ENCODE measurements around the gene PLA2G2F.
"Not testable (repeated sequence)": the region's sequence is repeated elsewhere in the genome, so short reads cannot be mapped to it uniquely, and the experiment has no call there.

Gene PLA2G2F

DNA sequence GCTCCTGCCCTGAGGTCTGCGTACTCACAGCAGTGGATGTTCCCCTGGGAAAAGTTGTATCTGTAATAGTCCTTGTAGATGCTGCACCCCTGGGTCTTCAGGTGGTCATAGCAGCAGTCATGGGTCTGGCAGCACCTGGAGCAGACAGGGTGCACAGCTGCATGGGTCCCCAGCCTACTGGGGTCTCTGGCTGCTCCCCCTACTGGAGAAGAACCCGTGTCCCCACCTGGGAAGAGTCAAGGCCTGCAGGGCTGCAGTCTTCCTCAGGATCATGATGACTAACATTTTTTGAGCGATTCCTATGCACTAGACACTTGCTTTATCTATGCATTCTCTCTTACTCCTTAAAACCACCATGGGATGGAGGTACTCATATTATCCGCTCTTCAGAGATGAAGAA is 23.6 kb upstream of the PLA2G2F start:
- no peak for DNase-seq

GRCh38 chr1:20115916-20116315 is 23.2 kb upstream of the PLA2G2F start:
- DNase-seq, result no peak

DNA sequence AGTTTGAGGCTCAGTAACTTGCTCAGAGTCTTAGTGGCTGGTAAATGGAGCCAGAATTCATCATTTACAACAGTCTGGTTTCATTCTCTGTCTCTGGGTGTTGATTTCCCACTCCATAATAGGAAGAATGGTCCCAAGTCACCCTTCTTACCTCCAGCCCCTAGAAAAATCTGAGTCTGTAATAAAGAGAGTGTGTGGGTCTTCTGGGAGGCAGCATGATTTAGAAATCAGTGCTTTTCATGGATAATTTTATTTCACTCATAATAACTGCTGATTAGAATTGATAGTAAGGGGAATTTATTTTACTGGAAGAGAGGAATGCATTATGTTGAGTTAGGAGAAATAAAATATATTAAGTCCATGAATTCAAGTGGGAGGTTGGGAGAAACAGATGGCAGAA is 21.9 kb upstream of the PLA2G2F start:
- no peak for DNase-seq

GRCh38 chr1:20119347-20119746 is 19.8 kb upstream of the PLA2G2F start, which contains the start of gene PLA2G2D:
TSS of gene PLA2G2D (minus strand) at chr1:20119536. CDS start at chr1:20119498, 38 bp downstream.
- DNase-seq, result no peak

- DNase-seq, result no peak
Measured at GRCh38 chr1:20120796-20121195, 18.3 kb upstream of the PLA2G2F start.

DNA sequence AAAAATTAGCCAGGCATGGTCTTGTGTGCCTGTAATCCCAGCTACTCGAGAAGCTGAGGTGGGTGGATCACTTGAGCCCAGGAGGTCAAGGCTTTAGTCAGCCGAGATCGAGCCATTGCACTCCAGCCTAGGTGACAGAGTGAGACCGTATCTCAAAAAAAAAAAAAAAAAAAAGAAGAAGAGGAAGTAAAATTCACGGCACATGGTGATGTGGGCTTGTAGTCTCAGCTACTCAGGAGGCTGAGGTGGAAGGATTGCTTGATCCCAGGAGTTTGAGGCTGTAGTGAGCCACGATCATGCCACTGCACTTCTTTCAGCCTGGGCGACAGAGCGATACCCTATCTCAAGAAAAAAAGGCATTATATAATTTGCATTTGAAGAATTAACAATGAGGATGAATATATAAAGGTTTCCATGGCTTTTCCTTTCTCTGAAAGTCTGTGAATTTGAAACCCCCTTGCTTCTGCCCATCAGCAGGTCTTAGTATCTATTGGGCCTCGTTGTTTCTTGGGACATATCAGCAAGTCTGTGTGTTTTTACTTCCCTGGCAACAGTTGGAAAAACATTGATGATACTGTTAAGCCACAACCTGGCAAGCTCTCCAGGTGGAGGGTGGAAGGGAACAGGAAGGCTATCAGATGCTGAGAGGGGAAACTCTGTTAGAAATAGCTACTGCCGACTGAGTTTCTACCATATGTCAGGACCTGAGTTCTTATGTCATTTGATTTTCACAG is 15.2 kb upstream of the PLA2G2F start:
- no peak for DNase-seq

- DNase-seq, result no peak
Measured at GRCh38 chr1:20124456-20125057, 14.6 kb upstream of the PLA2G2F start.

- DNase-seq, result no peak
Measured at GRCh38 chr1:20125100-20125499, 14.0 kb upstream of the PLA2G2F start.

GRCh38 chr1:20126041-20126805 is 12.9 kb upstream of the PLA2G2F start:
- no peak for DNase-seq

DNA sequence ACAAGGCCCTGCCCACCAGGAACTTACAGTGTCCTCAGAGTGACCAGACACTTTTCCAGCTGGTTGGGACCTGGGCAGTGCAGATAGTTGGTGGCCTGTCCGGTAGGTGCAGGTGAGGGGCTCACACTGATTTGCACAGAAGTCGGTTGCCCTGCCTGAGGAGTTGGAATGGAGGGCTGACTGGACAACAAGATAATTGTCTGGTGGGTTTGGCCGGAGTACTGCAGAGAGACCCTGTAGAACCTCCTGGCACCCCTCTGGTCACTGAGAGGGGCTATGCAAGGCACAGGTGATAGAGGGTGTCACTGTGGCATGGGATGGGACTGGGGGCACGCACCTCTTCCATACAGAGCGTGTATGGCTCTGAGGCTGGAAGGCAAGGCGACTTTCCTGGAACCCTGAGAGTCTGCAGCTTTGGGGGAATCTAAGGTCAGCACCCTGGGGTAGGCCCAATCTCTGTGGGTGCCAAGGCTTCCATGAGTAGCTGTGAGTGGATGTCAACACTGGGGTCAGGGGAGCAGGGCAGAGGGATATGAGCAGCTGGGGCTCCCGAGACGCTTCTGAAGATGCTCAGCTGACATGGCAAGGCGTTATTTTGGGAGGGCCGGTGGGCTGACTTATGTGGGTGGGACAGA is 12.2 kb upstream of the PLA2G2F start:
- DNase-seq, result no peak

- not testable (repeated sequence) for DNase-seq
Measured at GRCh38 chr1:20130518-20130917, 8.6 kb upstream of the PLA2G2F start.

DNA sequence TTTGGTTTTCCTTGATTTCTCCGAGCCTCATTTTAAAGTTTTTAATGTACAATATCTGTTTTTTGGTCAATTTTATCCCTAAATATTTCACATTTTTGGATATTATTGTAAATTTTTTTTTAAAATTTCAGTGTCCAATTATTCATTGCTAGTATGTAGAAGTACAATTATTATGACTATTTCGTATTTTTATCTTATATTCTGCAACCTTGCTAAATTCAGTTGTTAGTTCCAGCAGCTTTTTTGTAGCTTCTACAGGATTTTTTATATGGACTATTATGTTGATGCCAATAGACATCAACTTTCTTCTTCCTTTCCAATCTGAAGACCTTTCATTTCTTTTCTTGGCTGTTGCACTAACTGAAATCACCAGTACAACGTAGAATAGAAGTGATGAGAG is 4.1 kb upstream of the PLA2G2F start:
- no peak for DNase-seq

DNA sequence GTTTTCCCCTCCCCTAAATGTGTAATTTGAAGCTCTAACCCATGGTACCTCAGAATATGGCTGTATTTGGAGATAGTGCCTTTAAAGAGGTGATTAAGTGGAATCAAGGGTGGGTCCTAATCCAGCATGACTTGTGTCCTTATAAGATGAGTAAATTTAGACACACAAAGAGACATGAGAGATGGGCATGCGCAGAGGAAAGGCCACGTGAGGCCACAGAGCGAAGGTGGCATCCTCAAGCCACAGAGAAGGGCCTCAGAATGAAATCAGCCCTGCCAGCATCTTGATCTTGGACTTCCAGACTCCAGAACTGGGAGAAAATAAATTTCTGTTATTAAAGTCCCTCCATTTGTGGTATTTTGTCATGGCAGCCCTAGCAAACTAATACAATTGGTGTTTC is 2.9 kb upstream of the PLA2G2F start:
- DNase-seq, result no peak

- DNase-seq, result no peak
Measured at GRCh38 chr1:20137055-20137454, 2.1 kb upstream of the PLA2G2F start.

- no peak for DNase-seq
Measured at GRCh38 chr1:20137604-20138003, 1.5 kb upstream of the PLA2G2F start.

DNA sequence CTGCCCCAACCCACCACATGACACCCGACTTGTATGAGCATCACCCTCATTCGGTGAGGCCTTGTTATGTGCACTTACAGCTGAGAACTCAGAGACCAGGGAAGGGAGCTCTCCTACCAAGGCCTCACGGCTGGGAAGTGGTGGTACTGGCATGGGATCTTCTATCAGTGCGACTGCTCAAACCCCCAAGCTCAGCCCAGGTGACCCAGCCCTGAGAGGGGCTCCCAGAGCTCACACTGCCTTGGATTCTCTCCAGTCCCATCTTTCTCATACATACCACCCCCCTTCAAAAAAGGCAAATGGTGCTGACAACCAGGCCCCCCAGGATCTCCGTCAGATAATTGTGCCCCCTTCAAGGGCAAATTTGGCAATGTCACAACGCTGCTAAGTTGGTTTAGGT is 777 bp upstream of the PLA2G2F start:
- DNase-seq, result no peak

DNA sequence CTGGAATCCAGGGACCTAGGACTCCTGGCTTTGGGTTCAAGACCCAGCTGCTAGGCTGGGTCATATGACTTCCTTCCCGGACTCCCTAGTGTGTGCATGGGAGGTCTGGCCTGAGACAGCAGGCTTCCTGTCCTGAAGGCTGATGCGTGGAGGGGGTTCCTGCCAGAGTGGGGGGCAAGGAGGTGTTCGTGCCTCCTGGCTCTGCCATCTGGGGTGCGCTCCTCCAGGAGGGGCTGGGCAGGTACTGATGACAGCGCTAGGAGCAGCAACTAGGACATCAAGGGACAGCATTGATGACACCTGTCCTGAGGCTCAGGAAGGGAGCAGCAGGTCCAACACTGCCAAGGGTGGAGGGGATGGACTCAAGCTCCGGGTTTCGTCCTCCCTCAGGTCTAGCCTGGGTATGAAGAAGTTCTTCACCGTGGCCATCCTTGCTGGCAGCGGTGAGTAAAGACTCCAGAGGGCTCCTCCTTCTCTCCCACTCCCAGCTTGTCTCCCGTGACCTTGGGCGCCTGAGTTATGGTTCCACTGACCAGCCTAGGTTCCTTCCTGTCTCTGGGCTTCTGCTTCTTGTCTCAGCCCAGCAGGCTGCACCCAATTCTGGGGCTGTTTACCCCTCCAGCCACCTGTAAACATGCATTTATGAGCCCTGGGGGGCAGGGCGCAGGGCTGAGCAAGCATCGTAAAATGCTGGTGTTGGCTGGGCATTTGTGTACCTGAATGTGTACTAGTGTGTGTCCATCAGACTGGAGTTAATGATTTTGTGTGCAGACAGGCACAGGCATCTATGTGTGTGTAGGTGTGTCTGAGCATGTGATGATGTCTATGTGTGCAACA is 871 bp downstream of the PLA2G2F start:
- no peak for DNase-seq

GRCh38 chr1:20141001-20141400 is 1.9 kb downstream of the PLA2G2F start:
- no peak for DNase-seq

DNA sequence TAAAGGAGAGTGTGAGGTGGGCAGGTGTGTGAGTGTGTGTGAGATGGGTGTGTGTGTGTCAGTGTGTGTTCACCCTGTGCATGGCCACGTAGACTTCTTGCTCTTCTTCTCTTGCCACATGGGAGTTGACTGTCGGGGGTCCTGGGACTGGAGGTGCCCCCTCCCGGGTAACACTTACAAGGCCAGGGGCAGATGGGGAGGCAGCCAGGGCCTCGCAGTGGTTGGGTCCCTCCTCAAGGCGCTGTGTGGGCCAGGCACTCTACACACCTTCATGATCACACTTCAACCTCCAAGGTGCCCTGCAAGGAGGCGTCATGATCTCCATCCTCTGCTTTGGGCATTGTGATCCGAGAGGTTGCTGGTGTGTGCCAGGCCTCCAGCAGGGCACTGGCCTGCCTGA is 2.3 kb downstream of the PLA2G2F start:
- no peak for DNase-seq

DNA sequence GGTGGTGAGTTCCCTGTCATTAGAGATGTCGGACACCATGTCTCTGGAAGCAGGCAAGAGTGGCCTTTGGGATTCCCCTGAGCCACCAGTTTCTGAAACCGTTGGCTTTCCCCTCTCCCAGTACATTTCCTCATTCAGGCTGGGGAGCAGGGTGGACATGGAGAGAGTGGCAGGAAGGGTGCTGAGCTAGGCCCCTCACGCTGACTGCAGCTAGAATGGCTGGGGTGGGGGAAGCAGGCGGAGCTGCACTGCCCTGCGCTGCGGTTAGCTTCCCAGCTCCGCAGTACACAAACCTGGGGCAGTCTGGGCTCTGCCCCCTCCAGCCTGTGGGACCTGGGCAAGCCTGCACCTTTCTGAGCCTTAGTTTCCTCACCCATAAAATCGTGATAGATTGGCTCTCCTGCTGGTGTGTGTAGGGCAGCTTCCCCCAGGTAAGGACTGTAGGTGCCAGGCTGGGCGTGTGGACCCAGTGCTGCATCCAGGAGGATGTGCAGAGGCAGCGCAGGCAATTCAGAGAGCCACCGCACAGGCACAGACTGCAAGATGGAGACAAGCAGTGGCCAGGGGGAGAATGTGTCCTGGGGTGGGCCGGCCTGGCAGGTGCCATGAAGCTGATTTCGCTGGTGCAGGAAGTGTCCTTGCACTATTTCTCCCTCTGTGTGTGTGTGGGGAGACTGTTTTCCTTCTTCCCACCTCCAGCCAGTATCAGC is 3.0 kb downstream of the PLA2G2F start:
- no peak for DNase-seq

DNA sequence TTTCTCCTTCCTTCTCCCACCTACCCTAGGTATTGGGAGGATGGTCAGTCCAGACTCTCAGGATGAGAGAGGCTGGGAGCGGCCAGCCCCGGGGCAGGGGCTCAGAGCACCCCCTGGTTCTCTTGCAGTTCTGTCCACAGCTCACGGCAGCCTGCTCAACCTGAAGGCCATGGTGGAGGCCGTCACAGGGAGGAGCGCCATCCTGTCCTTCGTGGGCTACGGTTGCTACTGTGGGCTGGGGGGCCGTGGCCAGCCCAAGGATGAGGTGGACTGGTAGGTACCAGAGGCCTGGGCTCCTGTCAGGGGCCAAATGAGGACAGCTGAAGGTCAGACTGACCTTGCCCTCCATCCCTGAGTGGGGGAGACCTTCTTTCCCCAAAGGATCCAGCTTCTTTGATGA is 4.2 kb downstream of the PLA2G2F start:
- DNase-seq, result no peak

All from CD4-positive, alpha-beta T cell treated with Interleukin-17A for 4 hours (primary cell).